GM12878 (cell line): ENCODE data around the gene SPCS2. TPM values are rescaled to one million over a fixed set of nuclear protein-coding genes. Genes with fewer than 3 reads are reported as not detected.

ENCODE experiments used
- ATAC-seq: fragments of 200-7000 bp; cut with Tn5 transposase; 3 replicates; pipeline ENCODE4 v1.9.1; 2020; ENCODE audit warnings: mild to moderate bottlenecking, moderate library complexity
- BruUV-seq: library from RNA; stranded (reverse); fragments of 400-500 nt; replicated peaks from 2 replicates; lab custom pipeline; 2021; lab: Mats Ljungman, UMichigan
- CTCF ChIA-PET: fragments of 300-600 bp; sonication (Branson Sonifier 250); formaldehyde crosslinking; extraction: SDS; loops from one replicate; lab custom pipeline; 2021; ENCODE audit warnings: inconsistent platforms; lab: Yijun Ruan, JAX
- POLR2A ChIA-PET: fragments of 350-600 bp; formaldehyde crosslinking; extraction: SDS; loops from one replicate; lab custom pipeline; 2021; ENCODE audit warnings: inconsistent platforms; lab: Charles Lee
- RAD21 ChIA-PET: fragments of 300-600 bp; sonication (Branson Sonifier 250); formaldehyde crosslinking; loops from one replicate; lab custom pipeline; 2023; ENCODE audit warnings: antibody characterized with exemption; ENCODE audit not compliant: unreplicated experiment; lab: Charles Lee
- SMC1A ChIA-PET: fragments of 300-600 bp; sonication (Branson Sonifier 250); formaldehyde crosslinking; loops from one replicate; lab custom pipeline; 2023; ENCODE audit not compliant: unreplicated experiment, uncharacterized antibody; lab: Charles Lee
- DNase-seq: peaks from one replicate; pipeline ENCODE4 v3.0.0-alpha.2; 2011; ENCODE audit warnings: low read depth, low spot score
- FAIRE-seq: peaks from 3 replicates; lab custom pipeline; 2011; peaks lifted over from hg19 to GRCh38; lab: Jason Lieb, UNC
- H2AFZ ChIP-seq: 2 replicates; pipeline ENCODE4 v1.6.0; 2011; ENCODE audit warnings: low read depth, low read length, control low read depth; ENCODE audit not compliant: control insufficient read depth
- H3K27ac ChIP-seq: 2 replicates; pipeline ENCODE4 v1.5.1; 2011; ENCODE audit warnings: control low read depth; ENCODE audit not compliant: control insufficient read depth, insufficient read depth
- H3K27me3 ChIP-seq, 2 experiments: replicated peaks in 1 of 2; 2 replicates each; pipeline versions ENCODE4 v1.6.0 to v1.6.1; 2011; ENCODE audit warnings: low read length in 1 of 2; ENCODE audit not compliant: control insufficient read depth in 2 of 2, insufficient read depth in 2 of 2
- H3K36me3 ChIP-seq, 2 experiments: 2 replicates each; pipeline ENCODE4 v1.5.1; 2011; ENCODE audit warnings: low read length in 1 of 2; ENCODE audit not compliant: control insufficient read depth in 2 of 2, insufficient read depth in 2 of 2
- H3K4me1 ChIP-seq: 2 replicates; pipeline ENCODE4 v1.6.1; 2011; ENCODE audit warnings: mild to moderate bottlenecking, low read length, moderate library complexity, mixed read lengths; ENCODE audit not compliant: control insufficient read depth, insufficient read depth
- H3K4me2 ChIP-seq: 2 replicates; pipeline ENCODE4 v1.6.0; 2011; ENCODE audit warnings: control low read depth; ENCODE audit not compliant: control insufficient read depth, insufficient read depth
- H3K4me3 ChIP-seq: fragments of 200-600 bp; sonication (generic); 2 replicates; pipeline ENCODE4 v1.5.1; 2016
- H3K79me2 ChIP-seq: 2 replicates; pipeline ENCODE4 v1.6.0; 2011; ENCODE audit warnings: low read length; ENCODE audit not compliant: control insufficient read depth, insufficient read depth
- H3K9ac ChIP-seq: 2 replicates; pipeline ENCODE4 v1.8.0; 2011; ENCODE audit warnings: low read length, control low read depth, mixed read lengths; ENCODE audit not compliant: control insufficient read depth, insufficient read depth
- H3K9me3 ChIP-seq: replicated peaks from 3 replicates; pipeline ENCODE4 v1.5.1; 2011; ENCODE audit warnings: mild to moderate bottlenecking, low read length; ENCODE audit not compliant: control insufficient read depth, insufficient read depth
- H4K20me1 ChIP-seq: 2 replicates; pipeline ENCODE4 v1.6.0; 2011; ENCODE audit not compliant: control insufficient read depth, insufficient read depth
- STAT1 ChIP-seq: fragments of 450-650 bp; conservative IDR thresholded peaks from 2 replicates; pipeline ENCODE4 v1.6.1; 2014; ENCODE audit warnings: antibody characterized with exemption, mild to moderate bottlenecking
- SUPT20H ChIP-seq: IDR thresholded peaks from 2 replicates; pipeline ENCODE4 v1.6.1; 2011; ENCODE audit warnings: low read depth, mild to moderate bottlenecking, low read length, moderate library complexity, borderline replicate concordance; ENCODE audit not compliant: control insufficient read depth
- USF1 ChIP-seq: IDR thresholded peaks from 2 replicates; pipeline ENCODE4 v1.6.1; 2011; ENCODE audit warnings: borderline replicate concordance, low read depth, mild to moderate bottlenecking, moderate library complexity, mixed read lengths, low read length; ENCODE audit not compliant: insufficient read depth; ENCODE audit errors: extremely low read length
- ZBTB40 ChIP-seq: fragments of 450-650 bp; IDR thresholded peaks from 2 replicates; pipeline ENCODE4 v1.6.1; 2016; ENCODE audit warnings: mild to moderate bottlenecking, moderate library complexity, borderline replicate concordance
- ZNF217 ChIP-seq: fragments of 450-650 bp; IDR thresholded peaks from 2 replicates; pipeline ENCODE4 v1.6.1; 2017; ENCODE audit warnings: antibody characterized with exemption, mild to moderate bottlenecking
- ZNF24 ChIP-seq: fragments of 450-650 bp; IDR thresholded peaks from 2 replicates; pipeline ENCODE4 v1.6.1; 2017; ENCODE audit warnings: antibody characterized with exemption, mild to moderate bottlenecking
- WGBS: methylation state at CpG from one replicate; pipeline ENCODE4 v1.1.6; 2016; ENCODE audit warnings: low lambda C conversion rate; ENCODE audit not compliant: insufficient replicate concordance, insufficient coverage; ENCODE audit errors: missing lambda C conversion rate; 5-methylcytosine and 5-hydroxymethylcytosine counted together
- in situ Hi-C: fragments of 300-500 bp; cut with MboI; formaldehyde crosslinking; loops from 9 replicates; pipeline ENCODE4 v1.14.3; 2018; ENCODE audit warnings: mixed read lengths
- intact Hi-C: fragments of 100-400 bp; cut with micrococcal nuclease; formaldehyde crosslinking; loops from one replicate; pipeline ENCODE4 v1.14.2; 2022; ENCODE audit not compliant: unreplicated experiment
- polyA plus RNA-seq, 11 experiments: library from polyadenylated mRNA; depleted of rRNA in 4 of 11; unstranded in 6 of 11; stranded (reverse) in 5 of 11; fragments of >200 nt; fragmentation: Nextera tagmentation in 4 of 11; fragmentation: Illumina TruSeq in 1 of 11; extraction: Ambion mirVana in 4 of 11; extraction: Trizol in 1 of 11; gene quantifications; 1 replicate in 1 of 11; 2 replicates in 10 of 11; pipeline versions ENCODE4 v1.2.1 to v1.2.3, GENCODE V29; 2011 to 2016; ENCODE audit warnings: inconsistent platforms in 2 of 11, missing spikeins in 2 of 11, low read depth in 1 of 11
- total RNA-seq, 4 experiments: library from RNA; depleted of rRNA in 3 of 4; stranded (reverse); fragments of >200 nt in 3 of 4; fragmentation: Illumina TruSeq in 1 of 4; extraction: Trizol in 1 of 4; gene quantifications; 2 replicates each; pipeline versions ENCODE4 v1.2.1 to v1.2.3, GENCODE V29; 2013 to 2021

SPCS2 gene
- total and polyA plus RNA-seq, 10 of the 15 experiments (the other 5 are each of a cell fraction or from before 2014, with no cell fraction given) = 40.7 to 661 (median 192) TPM

- POLR2A ChIA-PET = interaction anchor here (1.3 kb wide), 1 partner anchor 12 kb away, joined by 3 read pairs; the partner anchor contains the start of genes SPCS2 and XRRA1
- FAIRE-seq = no peak
- Histone ChIP-seq H3K36me3 (peaks cover 2% of the 10 kb centered on the region in 2 experiments; a peak in 2 of 4 replicates), H3K4me1 (peaks cover 10% of the 10 kb centered on the region), H4K20me1 (no peaks in the 10 kb centered on the region), H2AFZ (no peak overlapping the region), H3K9me3 (no peaks in the 10 kb centered on the region), H3K4me2 (no peak overlapping the region), H3K79me2 (no peaks in the 10 kb centered on the region), H3K9ac (no peak overlapping the region), H3K27ac (no peak overlapping the region), H3K4me3 (no peak overlapping the region), H3K27me3 (no peaks in the 10 kb centered on the region)
- RAD21 ChIA-PET = no interaction called here
- DNase-seq = no peak
- no peak for ATAC-seq
- in situ Hi-C loops = no loop called here
- intact Hi-C loops = no loop called here
- no TSS peak for BruUV-seq
- SMC1A ChIA-PET = interaction anchor here (1.4 to 1.5 kb wide), 2 partner anchors 56 to 269 kb away, joined by 3 to 4 read pairs; no protein-coding TSS in a partner anchor
- 80% methylated on average over 5 of the region's 5 CpGs for WGBS
- CTCF ChIA-PET = interaction anchor here (0.9 to 2.4 kb wide), 7 partner anchors 11 to 313 kb away, joined by 3 to 10 read pairs (median 5); no protein-coding TSS in a partner anchor
- TF ChIP-seq ZNF217 = no peak
- no peak for TF ChIP-seq SUPT20H
Measured at GRCh38 chr11:74936976-74937375, 12.1 kb upstream of the SPCS2 start.

- Histone ChIP-seq H3K9me3 (no peaks in the 10 kb centered on the region), H3K27me3 (no peaks in the 10 kb centered on the region), H2AFZ (no peak overlapping the region), H3K4me2 (no peak overlapping the region), H3K36me3 (peaks cover 0 to 2% of the 10 kb centered on the region in 2 experiments; a peak in 2 of 4 replicates), H3K79me2 (no peaks in the 10 kb centered on the region), H3K4me3 (no peak overlapping the region), H4K20me1 (no peaks in the 10 kb centered on the region), H3K9ac (no peak overlapping the region), H3K4me1 (peaks cover 10% of the 10 kb centered on the region), H3K27ac (no peak overlapping the region)
- in situ Hi-C loops = no loop called here
- RAD21 ChIA-PET = interaction anchor here (1.7 kb wide), 1 partner anchor 203 kb away, joined by 4 read pairs; no protein-coding TSS in a partner anchor
- CTCF ChIA-PET = interaction anchor here (0.5 to 5.1 kb wide), 9 partner anchors 8 to 284 kb away, joined by 3 to 31 read pairs (median 3); no protein-coding TSS in a partner anchor
- BruUV-seq = no TSS peak
- ATAC-seq (no peak), FAIRE-seq (no peak), DNase-seq (no peak)
- TF ChIP-seq ZBTB40 = no peak
- TF ChIP-seq STAT1 = no peak
- no peak for TF ChIP-seq ZNF24
- TF ChIP-seq USF1 = no peak
- intact Hi-C loops = no loop called here
- POLR2A ChIA-PET = interaction anchor here (1.3 kb wide), 1 partner anchor 11 kb away, joined by 3 read pairs; the partner anchor contains the start of genes SPCS2 and XRRA1
- 88% methylated on average over 5 of the region's 5 CpGs for WGBS
- SMC1A ChIA-PET = interaction anchor here (0.9 to 1.5 kb wide), 3 partner anchors 20 to 268 kb away, joined by 3 to 5 read pairs (median 4); no protein-coding TSS in a partner anchor
Measured at GRCh38 chr11:74937696-74938475, 11.2 kb upstream of the SPCS2 start.
